OCI-LY7 (cell line): ENCODE measurements around the gene ABHD12.

Experiments
- CTCF ChIP-seq: fragments of 200-600 bp; sonication (generic); conservative IDR thresholded peaks from 2 replicates; pipeline ENCODE4 v1.5.1; 2014; ENCODE audit warnings: mild to moderate bottlenecking, antibody characterized with exemption, low read length, moderate library complexity, mixed read lengths
- EZH2phosphoT487 ChIP-seq: fragments of 200-600 bp; sonication (generic); IDR thresholded peaks from 2 replicates; pipeline ENCODE4 v1.6.1; 2018; ENCODE audit warnings: low read depth, borderline replicate concordance, mild to moderate bottlenecking, mixed run types, antibody characterized with exemption, low read length, moderate library complexity, mixed read lengths

GRCh38 chr20:25353747-25354705 lies 36.6 kb downstream of the ABHD12 start:
- TF ChIP-seq CTCF (no peak), EZH2phosphoT487 (no peak)
